HEK293 (cell line): ENCODE results near the gene TSEN54.

Experiments used
- CTCF ChIA-PET: fragments of 350-600 bp; formaldehyde crosslinking; extraction: SDS; loops from one replicate; lab custom pipeline; 2021; ENCODE audit warnings: antibody characterized with exemption; lab: Yijun Ruan, JAX
- POLR2A ChIA-PET: fragments of 300-600 bp; formaldehyde crosslinking; extraction: SDS; loops from one replicate; lab custom pipeline; 2020; ENCODE audit warnings: antibody characterized with exemption, inconsistent platforms; lab: Yijun Ruan, JAX
- H3K27ac ChIP-seq: fragments of 200-500 bp; sonication (Bioruptor generic); 2 replicates; pipeline ENCODE4 v1.5.1; 2014; ENCODE audit warnings: low read depth, low read length, control low read depth, inconsistent platforms; ENCODE audit errors: extremely low read depth
- H3K36me3 ChIP-seq, 2 experiments: fragments of 200-500 bp in 1 of 2; sonication (Bioruptor generic) in 1 of 2; 1 replicate in 1 of 2; 2 replicates in 1 of 2; pipeline ENCODE4 v1.5.1; 2014 to 2017; ENCODE audit warnings: inconsistent platforms in 2 of 2, low read length in 2 of 2; ENCODE audit not compliant: control insufficient read depth in 2 of 2, insufficient read depth in 1 of 2
- H3K4me1 ChIP-seq: fragments of 200-500 bp; sonication (Bioruptor generic); 2 replicates; pipeline ENCODE4 v1.5.1; 2014; ENCODE audit warnings: mild to moderate bottlenecking, low read length, inconsistent platforms; ENCODE audit not compliant: control insufficient read depth, insufficient read depth
- H3K4me3 ChIP-seq: 2 replicates; pipeline ENCODE4 v1.5.1; 2011; ENCODE audit warnings: low read depth, mild to moderate bottlenecking, control low read depth, low read length, moderate library complexity
- H3K9me3 ChIP-seq: fragments of 200-500 bp; sonication (Bioruptor generic); 2 replicates; pipeline ENCODE4 v1.5.1; 2014; ENCODE audit warnings: low read depth, low read length, inconsistent platforms; ENCODE audit not compliant: control insufficient read depth, insufficient read depth
- GLI4 ChIP-seq: fragments of 450-650 bp; formaldehyde crosslinking; IDR thresholded peaks from 2 replicates; pipeline ENCODE4 v1.5.1; 2016; ENCODE audit warnings: missing biosample characterization, missing genetic modification characterization
- HOXD13 ChIP-seq: sonication (generic); formaldehyde crosslinking; IDR thresholded peaks from 2 replicates; pipeline ENCODE4 v1.8.0; 2022; ENCODE audit warnings: missing genetic modification reagents, borderline replicate concordance
- PRDM6 ChIP-seq: fragments of 450-650 bp; formaldehyde crosslinking; IDR thresholded peaks from 2 replicates; pipeline ENCODE4 v1.5.1; 2017; ENCODE audit warnings: missing biosample characterization, missing genetic modification characterization
- REST ChIP-seq: fragments of 450-650 bp; formaldehyde crosslinking; IDR thresholded peaks from 2 replicates; pipeline ENCODE4 v1.5.1; 2016; ENCODE audit warnings: missing biosample characterization, missing genetic modification characterization
- SP7 ChIP-seq: fragments of 450-650 bp; formaldehyde crosslinking; IDR thresholded peaks from 2 replicates; pipeline ENCODE4 v1.5.1; 2016; ENCODE audit warnings: missing biosample characterization, missing genetic modification characterization
- YY1 ChIP-seq: fragments of 450-650 bp; formaldehyde crosslinking; IDR thresholded peaks from 2 replicates; pipeline ENCODE4 v1.5.1; 2018; ENCODE audit warnings: missing biosample characterization, missing genetic modification characterization
- ZEB2 ChIP-seq: fragments of 450-650 bp; formaldehyde crosslinking; IDR thresholded peaks from 2 replicates; pipeline ENCODE4 v1.5.1; 2016; ENCODE audit warnings: missing biosample characterization, missing genetic modification characterization
- ZNF112 ChIP-seq: fragments of 450-650 bp; formaldehyde crosslinking; IDR thresholded peaks from 2 replicates; pipeline ENCODE4 v1.5.0; 2017; ENCODE audit warnings: missing biosample characterization, missing genetic modification characterization
- ZNF121 ChIP-seq: fragments of 450-650 bp; formaldehyde crosslinking; IDR thresholded peaks from 2 replicates; pipeline ENCODE4 v1.5.1; 2016; ENCODE audit warnings: missing biosample characterization, missing genetic modification characterization
- ZNF133 ChIP-seq: fragments of 450-650 bp; formaldehyde crosslinking; IDR thresholded peaks from 2 replicates; pipeline ENCODE4 v1.5.1; 2016; ENCODE audit warnings: missing biosample characterization, missing genetic modification characterization
- ZNF138 ChIP-seq: fragments of 450-650 bp; formaldehyde crosslinking; IDR thresholded peaks from 2 replicates; pipeline ENCODE4 v1.5.1; 2016; ENCODE audit warnings: missing biosample characterization, missing genetic modification characterization, borderline replicate concordance
- ZNF169 ChIP-seq: fragments of 450-650 bp; formaldehyde crosslinking; IDR thresholded peaks from 2 replicates; pipeline ENCODE4 v1.5.1; 2016; ENCODE audit warnings: missing biosample characterization, missing genetic modification characterization
- ZNF221 ChIP-seq: fragments of 450-650 bp; formaldehyde crosslinking; IDR thresholded peaks from 2 replicates; pipeline ENCODE4 v1.5.1; 2017; ENCODE audit warnings: missing biosample characterization, missing genetic modification characterization, borderline replicate concordance
- ZNF341 ChIP-seq: fragments of 450-650 bp; formaldehyde crosslinking; IDR thresholded peaks from 2 replicates; pipeline ENCODE4; 2016; ENCODE audit warnings: low read depth, missing biosample characterization, missing genetic modification characterization
- ZNF416 ChIP-seq: fragments of 450-650 bp; formaldehyde crosslinking; IDR thresholded peaks from 2 replicates; pipeline ENCODE4 v1.5.1; 2016; ENCODE audit warnings: missing biosample characterization, missing genetic modification characterization
- ZNF530 ChIP-seq: fragments of 450-650 bp; formaldehyde crosslinking; IDR thresholded peaks from 2 replicates; pipeline ENCODE4 v1.5.1; 2016; ENCODE audit warnings: low read depth, missing biosample characterization, missing genetic modification characterization
- ZNF596 ChIP-seq: fragments of 450-650 bp; IDR thresholded peaks from 2 replicates; pipeline ENCODE4 v1.5.0; 2018; ENCODE audit warnings: missing biosample characterization, mild to moderate bottlenecking, missing genetic modification characterization, moderate library complexity
- ZNF645 ChIP-seq: fragments of 450-650 bp; formaldehyde crosslinking; IDR thresholded peaks from 2 replicates; pipeline ENCODE4; 2016; ENCODE audit warnings: missing biosample characterization, missing genetic modification characterization
- ZNF707 ChIP-seq: fragments of 450-650 bp; formaldehyde crosslinking; IDR thresholded peaks from 2 replicates; pipeline ENCODE4 v1.5.1; 2016; ENCODE audit warnings: missing biosample characterization, missing genetic modification characterization
- ZNF768 ChIP-seq: fragments of 450-650 bp; formaldehyde crosslinking; IDR thresholded peaks from 2 replicates; pipeline ENCODE4 v1.5.1; 2018; ENCODE audit warnings: missing biosample characterization, mild to moderate bottlenecking, missing genetic modification characterization
- ZNF776 ChIP-seq: fragments of 450-650 bp; formaldehyde crosslinking; IDR thresholded peaks from 2 replicates; pipeline ENCODE4 v1.5.0; 2017; ENCODE audit warnings: missing biosample characterization, missing genetic modification characterization, borderline replicate concordance
- ZNF785 ChIP-seq: fragments of 450-650 bp; formaldehyde crosslinking; IDR thresholded peaks from 2 replicates; pipeline ENCODE4 v1.5.1; 2016; ENCODE audit warnings: missing biosample characterization, missing genetic modification characterization
- ZNF843 ChIP-seq: fragments of 450-650 bp; formaldehyde crosslinking; IDR thresholded peaks from 2 replicates; pipeline ENCODE4 v1.5.1; 2016; ENCODE audit warnings: missing biosample characterization, missing genetic modification characterization

The TSEN54 gene

GRCh38 chr17:75551266-75551665 is 34.9 kb downstream of the TSEN54 start:
- ChIA-PET CTCF (interaction anchor here (0.6 to 2.5 kb wide), 5 partner anchors 9 to 405 kb away, joined by 3 to 12 read pairs (median 4); partner anchors contain the start of gene SMIM5), POLR2A (no interaction called here)
- H3K36me3 ChIP-seq, result no peaks in the 10 kb centered on the region
- no peak for TF ChIP-seq ZNF596 (tag by site-specific recombination)
- H3K9me3 ChIP-seq, result no peaks in the 10 kb centered on the region
- no peak overlapping the region for H3K4me3 ChIP-seq
- H3K4me1 ChIP-seq, result peaks cover 10% of the 10 kb centered on the region; the same call in 1 of the 2 replicates
- H3K27ac ChIP-seq, result no peak overlapping the region

- no peak for TF ChIP-seq GLI4
- no peak for TF ChIP-seq REST (tag by site-specific recombination)
- TF ChIP-seq ZNF341 (tag by site-specific recombination), result peak; percentile 40; the same call in 1 of the 2 replicates
- peaks cover 15% of the 10 kb centered on the region; the same call in 1 of the 2 replicates for H3K4me1 ChIP-seq
- no peak overlapping the region for H3K27ac ChIP-seq
- no peaks in the 10 kb centered on the region for H3K9me3 ChIP-seq
- no peak overlapping the region for H3K4me3 ChIP-seq
- ChIA-PET POLR2A (interaction anchor here (0.6 to 1.1 kb wide), 5 partner anchors 10 to 196 kb away, joined by 3 to 5 read pairs (median 3); no protein-coding TSS in a partner anchor), CTCF (interaction anchor here (0.6 to 2.5 kb wide), 9 partner anchors 10 to 342 kb away, joined by 3 to 12 read pairs (median 4); partner anchors contain the start of gene SMIM5)
- H3K36me3 ChIP-seq, result no peaks in the 10 kb centered on the region
Measured at GRCh38 chr17:75552425-75553294, 36.3 kb downstream of the TSEN54 start.

GRCh38 chr17:75553295-75554110 is 37.2 kb downstream of the TSEN54 start:
- Histone ChIP-seq H3K4me3 (no peak overlapping the region), H3K9me3 (no peaks in the 10 kb centered on the region), H3K27ac (no peak overlapping the region), H3K36me3 (no peaks in the 10 kb centered on the region), H3K4me1 (peaks cover 15% of the 10 kb centered on the region; the same call in 1 of the 2 replicates)
- ChIA-PET POLR2A (interaction anchor here (0.7 to 1.1 kb wide), 3 partner anchors 11 to 29 kb away, joined by 3 to 5 read pairs (median 5); no protein-coding TSS in a partner anchor), CTCF (interaction anchor here (0.7 to 2.5 kb wide), 5 partner anchors 11 to 231 kb away, joined by 3 to 12 read pairs (median 4); partner anchors contain the start of gene SMIM5)
- TF ChIP-seq YY1 (tag by site-specific recombination) (no peak), ZEB2 (tag by site-specific recombination) (no peak), ZNF843 (tag by site-specific recombination) (no peak), ZNF785 (tag by site-specific recombination) (no peak), ZNF133 (tag by site-specific recombination) (no peak), ZNF530 (tag by site-specific recombination) (no peak), ZNF416 (tag by site-specific recombination) (no peak), ZNF768 (tag by site-specific recombination) (no peak), ZNF776 (tag by site-specific recombination) (no peak), ZNF169 (no peak), ZNF645 (tag by site-specific recombination) (no peak), HOXD13 (CRISPR knock-in tag) (no peak), PRDM6 (no peak), ZNF112 (tag by site-specific recombination) (no peak), ZNF121 (tag by site-specific recombination) (no peak), SP7 (tag by site-specific recombination) (no peak), ZNF221 (tag by site-specific recombination) (no peak), ZNF138 (tag by site-specific recombination) (no peak), ZNF707 (tag by site-specific recombination) (no peak)
